DMS53 (cell line): ENCODE measurements around the gene TRIM52.
"Not testable (repeated sequence)": the region's sequence is repeated elsewhere in the genome, so short reads cannot be mapped to it uniquely, and the experiment has no call there.

ENCODE experiments used
- DNase-seq: peaks from one replicate; lab custom pipeline; 2025; lab: John Stamatoyannopoulos, UW

Gene TRIM52

DNA sequence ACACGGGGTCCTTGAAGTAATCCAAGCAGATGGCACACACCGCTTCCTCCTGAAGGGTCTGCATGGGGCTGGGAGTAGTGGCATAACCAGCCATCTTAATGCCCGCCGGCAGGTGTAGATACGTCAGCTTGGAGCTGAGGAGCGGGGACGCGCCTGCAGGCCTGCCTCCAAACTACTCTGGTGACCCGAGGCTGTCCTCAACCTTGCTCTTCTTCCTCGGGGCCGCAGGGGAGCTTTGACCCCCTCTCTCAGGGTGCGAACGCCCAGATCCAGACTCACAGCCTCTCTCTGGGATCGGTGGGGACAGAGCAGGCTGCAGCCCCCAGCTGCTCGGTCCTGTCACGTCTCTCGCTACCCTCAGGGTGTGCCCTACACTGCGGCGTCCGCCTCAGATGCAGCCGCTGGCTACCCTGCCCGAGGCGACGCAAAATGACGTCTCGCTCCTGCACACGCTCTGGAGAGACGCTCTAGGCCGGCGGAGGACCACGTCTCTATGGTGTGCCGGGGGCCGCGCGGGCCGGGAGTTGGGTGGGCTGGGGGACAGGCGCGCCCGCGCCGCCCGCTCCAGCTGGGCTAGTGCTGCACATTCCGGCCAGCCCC, at the start of gene TRIM52:
TRIM52 (minus strand) TSS at position 424 of the 600 bp plus-strand sequence; CDS start at position 94, 330 bp downstream.
- DNase-seq = no peak

DNA sequence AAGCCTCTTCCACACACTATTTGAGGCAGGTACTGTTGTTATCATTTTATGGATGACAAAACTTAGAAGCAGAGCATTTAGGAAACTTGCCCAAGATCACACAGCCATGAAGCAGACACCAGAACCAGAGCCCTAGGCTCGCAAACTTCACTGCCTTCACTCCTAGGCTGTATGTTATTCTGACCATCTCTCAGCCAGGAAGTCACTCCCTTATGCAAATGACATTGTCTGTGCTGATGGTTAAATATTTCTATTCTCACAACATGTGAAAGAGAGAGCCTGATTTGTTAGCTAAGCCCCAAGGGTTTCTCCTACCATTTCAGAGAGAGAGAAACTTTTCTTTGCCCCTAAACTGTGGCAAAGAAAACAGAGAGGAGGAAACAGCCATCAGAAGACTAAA, 26.4 kb upstream of the TRIM52 start:
- DNase-seq = not testable (repeated sequence)

DNA sequence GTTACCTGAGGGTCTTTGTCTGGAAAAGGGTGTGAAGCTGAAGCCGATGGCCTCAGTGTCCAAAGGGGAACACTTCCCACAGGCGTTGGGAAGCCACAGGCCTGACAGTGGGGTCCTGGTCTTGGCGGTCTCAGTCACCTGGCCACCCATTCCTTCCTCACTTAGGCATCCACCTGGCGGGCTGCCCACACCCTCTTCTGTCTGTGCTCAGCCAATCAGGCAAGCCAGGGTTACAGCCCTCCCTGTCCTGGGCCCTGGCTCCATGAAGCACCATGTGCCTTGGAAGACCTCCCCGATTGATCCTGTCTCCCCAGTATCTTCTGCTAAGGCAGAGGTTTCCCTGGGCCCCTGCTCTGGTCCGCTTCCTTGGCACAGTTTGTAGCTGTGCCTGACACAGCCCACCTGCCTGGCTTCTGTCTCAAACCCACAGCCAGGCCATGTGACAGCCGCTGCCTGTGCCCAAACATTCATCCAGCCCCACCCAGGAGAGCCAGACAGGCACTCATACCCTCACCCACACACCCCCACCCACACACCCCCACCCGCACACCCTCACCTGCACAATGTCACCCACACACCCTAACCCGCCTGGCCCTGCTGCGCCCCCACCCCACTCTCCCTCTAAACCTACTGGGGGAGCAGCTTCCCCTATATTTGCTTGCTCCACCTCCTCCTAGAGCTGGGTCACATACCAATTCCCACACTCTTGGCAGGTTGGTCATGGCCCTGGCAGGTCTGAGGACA, 25.2 kb upstream of the TRIM52 start:
- DNase-seq = not testable (repeated sequence)

DNA sequence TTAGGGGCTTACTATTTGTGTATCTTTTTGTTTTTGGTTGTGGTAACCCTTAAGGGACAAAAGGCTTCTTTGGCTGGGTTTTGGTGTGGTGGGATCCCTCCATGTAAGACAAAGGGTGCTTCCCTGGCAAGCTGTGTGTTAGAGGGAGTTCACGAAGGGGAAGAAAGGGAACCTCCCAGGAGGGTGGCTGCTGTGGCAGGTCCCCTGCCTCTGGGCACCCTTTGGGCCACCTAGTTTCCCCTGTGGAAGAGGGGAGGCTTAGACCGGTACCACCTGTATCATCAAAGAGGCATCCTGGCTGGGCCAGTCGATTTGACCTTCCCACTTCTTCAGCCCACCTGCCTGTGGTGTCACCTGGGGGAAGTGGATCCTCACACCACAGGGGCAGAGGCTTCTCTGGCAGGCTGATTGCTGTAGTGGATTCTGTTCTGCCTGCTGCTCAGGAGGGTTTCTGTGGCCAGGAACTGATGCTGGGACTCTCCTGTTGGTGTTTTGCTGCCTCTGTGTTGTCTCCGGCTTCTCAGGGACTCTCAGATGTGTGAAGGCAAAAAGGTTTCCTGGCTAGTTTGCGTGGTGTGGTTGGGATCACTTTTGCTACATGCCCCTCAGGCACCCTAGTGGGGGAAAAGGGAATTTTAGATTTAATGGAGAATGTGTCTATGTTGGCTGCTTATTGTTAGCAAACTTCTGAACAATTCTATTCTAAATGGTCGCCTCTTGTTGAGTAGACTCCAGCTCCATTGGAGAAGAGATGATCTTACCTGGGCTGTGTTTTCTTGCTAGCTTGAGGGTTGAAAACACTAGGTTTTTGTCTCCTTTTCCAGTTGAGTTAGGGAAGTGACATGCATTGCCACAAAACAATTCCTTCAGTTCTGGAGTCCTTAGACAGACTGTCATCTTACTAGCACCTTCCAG, 23.2 kb upstream of the TRIM52 start:
- not testable (repeated sequence) for DNase-seq

DNA sequence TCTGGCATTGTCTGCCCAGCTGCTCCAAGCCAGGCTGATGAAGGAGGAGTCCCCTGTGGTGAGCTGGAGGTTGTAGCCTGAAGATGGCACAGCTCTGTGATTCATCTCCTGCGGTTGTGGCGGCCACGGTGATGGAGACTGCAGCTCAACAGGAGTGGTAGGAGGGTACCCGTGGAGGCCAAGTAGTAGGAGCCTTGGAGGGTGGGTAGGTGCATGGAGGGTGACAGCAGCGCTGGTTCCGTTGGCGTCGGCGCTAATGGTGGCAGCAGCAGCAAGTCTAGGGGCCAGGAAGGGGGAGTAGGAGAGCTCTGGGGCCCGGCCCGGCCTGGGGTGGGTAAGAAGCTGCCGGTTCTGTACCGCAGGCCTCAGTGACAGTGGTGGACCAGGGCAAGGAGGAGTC, 22.4 kb upstream of the TRIM52 start:
- no peak for DNase-seq

DNA sequence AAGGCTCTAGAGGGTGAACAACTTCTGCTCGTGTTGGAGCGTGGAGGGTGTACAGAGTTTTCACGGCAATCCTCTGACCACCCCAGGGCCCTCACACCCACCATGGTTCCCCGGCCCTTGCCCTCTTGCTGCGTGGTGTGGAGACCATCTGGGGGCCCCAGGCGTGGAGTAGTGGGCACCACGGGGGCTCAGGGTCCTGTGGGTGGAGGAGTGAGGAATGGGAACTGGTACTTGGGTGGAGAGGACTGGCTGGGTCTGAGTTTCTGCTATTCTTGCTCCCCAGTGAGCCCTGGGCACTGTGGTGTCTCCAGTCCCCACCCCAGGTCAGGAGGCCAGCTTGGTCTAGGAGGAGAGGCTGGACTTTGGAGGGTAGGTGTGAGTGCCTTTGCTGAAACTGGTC, 21.9 kb upstream of the TRIM52 start:
- DNase-seq = no peak

DNA sequence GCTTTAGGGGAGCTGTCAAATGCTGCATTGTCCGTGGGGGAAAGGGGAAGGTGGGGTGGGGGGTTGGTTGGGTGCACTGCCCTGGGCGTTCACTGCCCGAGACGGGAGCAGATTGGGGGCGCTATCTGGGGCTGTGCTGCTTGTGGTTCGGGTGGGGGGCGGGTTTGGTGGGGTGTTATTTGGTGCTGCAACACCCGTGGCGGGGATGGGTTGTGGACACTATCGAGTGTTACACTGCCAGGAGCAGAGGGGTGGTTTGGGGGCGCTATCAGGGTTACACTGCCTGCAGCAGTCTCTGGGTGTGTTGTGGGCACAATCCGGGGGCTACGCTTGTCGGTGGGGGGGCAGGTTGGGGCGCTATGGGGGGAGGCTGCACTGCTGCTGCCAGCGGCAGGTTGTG, 21.5 kb upstream of the TRIM52 start:
- DNase-seq = not testable (repeated sequence)

DNA sequence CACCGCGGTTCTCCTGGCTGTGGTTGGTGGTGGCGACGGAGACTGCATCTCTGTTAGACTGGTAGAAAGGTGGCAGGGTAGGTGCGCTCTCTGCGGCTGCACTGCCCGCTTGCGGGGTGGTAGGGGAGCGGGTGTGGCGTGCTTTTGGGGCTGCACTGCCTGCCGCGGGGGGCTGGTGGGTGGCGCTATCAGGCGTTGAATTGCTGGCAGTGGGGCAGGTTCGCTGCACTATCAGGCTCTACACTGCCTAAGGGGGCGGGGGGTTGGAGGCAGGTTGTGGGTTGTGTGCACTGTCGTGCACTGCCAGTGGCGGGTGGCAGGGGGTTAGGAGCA, 21.0 kb upstream of the TRIM52 start:
- no peak for DNase-seq

DNA sequence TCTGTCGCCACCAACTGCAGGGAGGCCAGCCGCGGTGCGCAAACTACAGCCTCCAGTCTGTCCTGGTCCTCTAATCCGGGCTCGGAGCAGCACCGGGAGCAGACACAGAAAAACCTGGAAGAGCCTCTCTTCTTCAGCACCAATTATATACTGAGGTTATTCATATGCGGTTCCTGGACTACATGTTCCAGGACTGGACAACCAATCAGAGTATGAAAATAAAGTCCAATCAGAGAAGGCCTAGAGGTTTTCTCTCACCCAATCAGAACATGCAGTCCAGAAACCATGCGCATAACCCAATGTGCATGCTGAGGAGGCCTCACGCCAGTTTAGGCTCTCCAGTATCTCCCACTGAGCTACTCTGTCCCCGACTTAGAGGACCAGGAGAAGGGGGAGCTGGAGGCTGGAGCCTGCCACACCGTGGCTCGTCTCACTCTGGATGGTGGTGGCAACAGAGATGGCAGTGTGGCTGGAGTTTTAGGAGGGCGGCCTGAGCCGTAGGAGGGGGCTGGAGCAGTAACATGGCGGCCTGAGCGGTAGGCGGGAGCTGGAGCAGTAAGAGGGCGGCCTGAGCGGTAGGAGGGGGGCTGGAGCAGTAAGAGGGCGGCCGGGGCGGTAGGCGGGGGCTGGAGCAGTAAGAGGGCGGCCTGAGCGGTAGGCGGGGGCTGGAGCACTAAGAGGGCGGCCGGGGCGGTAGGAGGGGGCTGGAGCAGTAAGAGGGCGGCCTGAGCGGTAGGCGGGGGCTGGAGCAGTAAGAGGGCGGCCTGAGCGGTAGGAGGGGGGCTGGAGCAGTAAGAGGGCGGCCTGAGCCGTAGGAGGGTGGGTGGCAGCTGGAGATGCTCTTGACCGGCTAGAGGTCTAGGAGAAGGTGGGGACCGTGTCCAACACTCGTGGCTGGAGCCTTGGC, 20.4 kb upstream of the TRIM52 start:
- no peak for DNase-seq

DNA sequence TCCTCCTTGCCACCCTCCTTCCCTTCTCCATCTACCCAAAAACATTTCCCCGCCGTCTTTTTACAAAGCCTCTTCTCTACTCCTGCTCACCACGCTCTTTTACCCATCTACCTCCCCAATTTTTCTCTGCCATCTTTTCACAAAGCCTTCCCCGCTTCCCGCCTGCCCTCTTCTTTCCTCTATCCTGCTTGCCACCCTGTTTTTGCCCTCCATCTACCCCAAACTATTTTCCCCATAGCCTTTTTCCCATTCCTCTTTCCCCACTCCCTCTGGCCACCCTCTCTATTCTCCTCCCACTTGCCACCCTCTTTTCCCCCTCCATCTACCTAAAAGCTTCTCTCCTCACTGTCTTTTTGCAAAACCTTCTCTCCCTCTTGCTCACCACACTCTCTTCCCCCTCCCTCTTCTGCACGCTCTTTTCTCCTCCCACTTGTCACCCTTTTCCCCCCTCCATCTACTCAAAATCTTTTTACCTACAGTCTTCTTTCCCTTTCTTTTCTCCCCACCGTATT, 19.4 kb upstream of the TRIM52 start:
- DNase-seq = no peak

DNA sequence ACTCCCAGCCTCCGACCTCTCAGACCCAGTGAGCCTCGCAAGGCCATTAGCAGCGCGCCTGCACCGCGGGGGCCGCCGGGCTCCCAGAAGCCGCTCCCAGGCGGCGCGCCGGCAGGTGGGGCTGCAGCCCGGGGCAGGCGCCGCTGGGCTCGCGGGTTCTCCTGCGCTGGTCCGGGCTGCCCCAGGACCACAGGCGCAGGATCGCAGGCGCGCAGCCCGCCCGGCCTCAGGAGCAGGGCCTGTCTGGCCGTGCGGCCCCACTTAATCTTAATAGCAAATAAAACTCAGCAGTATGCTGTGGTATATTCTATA, 12.4 kb upstream of the TRIM52 start:
- not testable (repeated sequence) for DNase-seq

DNA sequence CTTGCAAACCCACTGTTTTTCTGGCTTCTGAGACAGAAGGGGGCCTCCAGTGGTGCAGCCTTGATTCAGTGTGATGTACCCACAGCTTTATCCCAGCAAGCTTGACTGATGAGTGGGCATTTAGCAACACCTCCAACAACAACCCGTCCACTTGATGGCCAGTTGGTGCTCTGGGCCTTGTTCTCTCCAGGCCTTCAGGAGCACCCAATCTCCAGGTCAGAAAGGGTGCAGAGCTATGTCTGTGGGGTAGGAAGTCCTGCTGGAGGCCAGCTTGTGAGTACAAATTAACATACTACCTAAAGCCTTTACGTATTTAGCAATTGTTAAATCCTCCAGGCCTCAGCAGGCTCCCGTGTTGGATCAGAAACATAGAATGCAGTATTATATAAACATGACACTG, 10.1 kb upstream of the TRIM52 start:
- no peak for DNase-seq

DNA sequence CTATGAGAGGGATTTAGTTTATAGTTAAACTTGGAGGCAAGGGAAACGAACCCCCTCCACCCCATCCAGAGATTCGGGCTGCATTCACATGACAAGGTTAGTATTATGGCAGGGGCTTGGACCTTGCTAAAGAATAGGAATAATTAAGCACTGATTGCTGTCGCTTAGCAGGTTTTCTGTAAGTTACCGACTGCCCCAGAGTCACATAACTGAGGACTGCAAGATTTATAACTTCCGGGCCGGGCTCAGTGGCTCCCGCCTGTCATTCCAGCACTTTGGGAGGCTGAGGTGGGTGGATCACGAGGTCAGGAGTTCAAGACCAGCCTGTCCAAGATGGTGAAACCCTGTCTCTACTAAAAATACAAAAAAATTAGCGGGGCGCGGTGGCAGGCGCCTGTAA, 7.0 kb upstream of the TRIM52 start:
- not testable (repeated sequence) for DNase-seq

DNA sequence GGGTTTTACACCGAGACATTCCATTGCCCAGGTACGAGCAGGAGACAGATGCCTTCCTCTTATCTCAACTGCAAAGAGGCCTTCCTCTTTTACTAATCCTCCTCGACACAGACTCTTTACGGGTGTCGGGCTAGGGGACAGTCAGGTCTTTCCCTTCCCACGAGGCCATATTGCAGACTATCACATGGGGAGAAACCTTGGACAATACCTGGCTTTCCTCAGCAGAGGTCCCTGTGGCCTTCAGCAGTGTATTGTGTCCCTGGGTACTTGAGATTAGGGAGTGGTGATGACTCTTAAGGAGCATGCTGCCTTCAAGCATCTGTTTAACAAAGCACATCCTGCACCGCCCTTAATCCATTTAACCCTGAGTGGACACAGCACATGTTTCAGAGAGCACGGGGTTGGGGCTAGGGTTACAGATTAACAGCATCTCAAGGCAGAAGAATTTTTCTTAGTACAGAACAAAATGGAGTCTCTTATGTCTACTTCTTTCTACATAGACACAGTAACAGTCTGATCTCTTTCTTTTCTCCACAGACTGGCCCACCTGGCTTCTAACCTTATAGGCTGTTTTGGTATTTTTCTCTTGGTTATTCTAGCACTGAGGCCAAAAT, 6.5 kb upstream of the TRIM52 start:
- not testable (repeated sequence) for DNase-seq

DNA sequence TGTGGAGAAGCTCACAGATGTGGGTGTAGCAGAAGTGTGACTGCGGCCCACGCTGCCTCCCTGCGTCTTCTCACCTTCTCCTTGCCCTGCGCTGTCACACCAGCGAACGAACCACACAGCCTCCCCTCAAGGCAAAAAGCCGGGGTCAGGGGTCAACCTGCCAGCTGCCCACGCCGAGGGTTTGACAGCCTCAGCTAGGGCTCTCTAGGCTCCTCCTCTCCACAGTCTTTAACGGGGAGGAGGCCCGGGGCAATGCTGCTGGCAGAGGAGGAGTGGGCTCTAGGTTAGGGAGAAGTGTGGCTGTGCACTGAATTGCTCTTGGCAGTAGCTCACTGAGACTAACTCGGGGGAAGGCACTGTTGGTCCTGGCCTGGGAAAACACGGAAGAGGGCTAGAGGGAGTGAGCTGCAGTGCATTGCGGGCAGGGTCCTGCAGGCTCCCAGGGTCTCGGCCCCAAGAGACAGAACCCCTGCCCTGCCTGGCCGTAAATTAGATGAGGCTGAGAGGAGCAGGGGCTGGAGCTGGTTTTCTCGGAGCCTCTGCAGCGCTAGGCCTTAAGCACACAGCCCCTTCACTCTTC, 4.2 kb upstream of the TRIM52 start:
- no peak for DNase-seq

DNA sequence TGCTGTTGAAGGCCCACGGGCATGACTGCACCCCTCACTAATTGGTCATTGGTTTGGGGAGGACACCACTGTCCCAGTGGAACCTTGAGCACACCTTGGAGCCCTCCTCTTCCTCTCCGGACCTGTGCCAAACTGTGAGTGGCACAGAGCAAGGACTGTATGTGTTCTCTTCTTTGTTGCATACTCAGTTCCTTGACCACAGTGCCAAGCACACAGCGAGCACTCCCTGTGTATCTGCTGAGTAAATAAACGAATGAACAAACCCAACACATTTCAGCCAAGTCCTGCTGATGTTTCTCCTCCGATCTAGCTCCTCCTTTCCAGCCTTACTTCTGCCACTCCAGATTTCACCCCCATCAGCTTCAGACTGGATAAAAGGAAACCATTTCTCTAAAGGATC, 2.7 kb upstream of the TRIM52 start:
- no peak for DNase-seq

DNA sequence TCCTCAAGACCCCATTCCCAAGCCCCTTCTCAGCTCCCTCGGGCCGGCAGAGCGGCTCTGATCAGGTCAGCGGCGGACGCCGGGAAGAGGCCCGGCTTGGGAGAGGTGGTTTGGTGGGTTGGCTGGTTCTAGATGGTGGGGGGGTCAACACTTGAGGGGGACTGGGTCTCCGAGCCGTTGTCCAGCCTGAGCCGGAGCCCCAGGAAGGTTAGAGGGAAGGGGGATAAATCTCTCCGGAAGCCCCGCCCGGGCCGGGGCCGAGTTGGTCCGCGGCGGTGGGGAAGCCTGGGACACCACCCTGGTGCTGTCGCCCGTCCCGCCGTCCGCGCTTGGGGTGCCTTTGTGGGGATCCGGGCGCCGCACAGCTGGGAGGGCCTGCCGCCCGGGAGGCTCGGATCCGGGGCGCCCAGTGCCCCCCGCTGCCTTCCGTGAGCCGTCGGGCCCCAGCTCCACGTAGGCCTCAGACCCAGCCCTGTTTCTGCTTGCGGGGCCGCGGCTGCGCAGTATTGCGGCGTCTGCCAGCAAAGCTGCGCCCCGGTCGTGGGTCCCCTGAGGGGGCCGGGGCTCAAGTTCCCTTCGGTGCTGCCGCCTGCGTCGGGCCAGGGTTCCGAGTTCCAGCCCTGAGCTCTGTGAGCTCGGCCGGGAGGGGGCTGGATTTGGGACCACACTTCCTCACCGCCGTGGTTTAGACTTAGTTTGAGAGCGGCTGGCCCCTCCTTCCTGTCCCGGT, 542 bp upstream of the TRIM52 start:
- DNase-seq = no peak

DNA sequence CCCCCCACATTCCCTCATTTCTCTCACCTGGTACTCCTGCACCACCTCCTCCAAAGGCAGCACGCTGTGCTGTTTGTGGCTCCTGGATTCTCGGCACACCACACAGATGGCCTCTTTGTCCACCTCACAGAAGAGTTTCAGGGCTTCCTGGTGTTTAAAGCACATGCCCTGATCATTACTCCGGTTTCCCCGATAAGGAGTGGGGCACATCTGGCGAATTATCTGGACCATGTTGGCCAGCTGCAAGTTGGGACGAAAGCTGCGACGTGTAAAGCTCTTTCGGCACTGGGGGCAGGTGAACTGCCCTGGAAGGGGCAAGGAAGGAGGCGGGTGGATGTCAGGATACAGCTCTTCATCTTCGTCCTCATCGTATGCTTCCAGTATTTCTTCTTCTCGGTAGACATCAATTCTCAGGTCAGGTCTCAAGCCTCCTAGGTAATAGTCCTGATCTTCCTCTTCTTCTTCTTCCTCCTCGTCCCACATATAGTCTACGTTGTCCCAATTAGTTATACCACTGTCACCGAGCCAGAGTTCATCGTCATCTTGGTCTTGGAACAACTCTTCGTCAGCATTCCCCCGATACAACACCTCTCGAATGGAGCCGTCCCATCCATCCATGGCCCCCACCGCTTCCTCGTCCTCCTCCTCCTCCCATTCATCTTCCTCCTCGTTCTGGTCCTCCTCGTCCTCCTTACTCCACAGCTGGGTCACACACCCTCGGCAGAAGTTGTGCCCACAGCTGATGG, 796 bp downstream of the TRIM52 start:
- DNase-seq = no peak

DNA sequence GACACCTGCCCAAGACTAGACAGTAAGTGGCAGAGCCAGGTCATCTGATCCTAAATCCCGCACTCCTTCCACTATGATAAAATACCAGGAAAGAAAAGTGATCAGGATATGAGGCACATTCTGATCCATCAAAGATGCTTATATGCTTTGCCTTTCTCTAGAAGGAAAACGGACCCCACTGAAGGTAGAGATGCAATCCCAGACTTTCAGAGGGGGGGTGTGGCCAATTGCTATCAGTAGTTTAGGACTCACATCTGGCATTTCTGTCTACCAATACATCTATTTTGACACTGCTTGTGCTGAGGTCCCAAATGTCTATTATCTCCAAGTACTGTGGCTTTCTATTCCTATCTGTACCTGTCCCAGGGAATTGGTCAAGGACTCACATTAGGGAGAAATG, 1.7 kb downstream of the TRIM52 start:
- DNase-seq = no peak

DNA sequence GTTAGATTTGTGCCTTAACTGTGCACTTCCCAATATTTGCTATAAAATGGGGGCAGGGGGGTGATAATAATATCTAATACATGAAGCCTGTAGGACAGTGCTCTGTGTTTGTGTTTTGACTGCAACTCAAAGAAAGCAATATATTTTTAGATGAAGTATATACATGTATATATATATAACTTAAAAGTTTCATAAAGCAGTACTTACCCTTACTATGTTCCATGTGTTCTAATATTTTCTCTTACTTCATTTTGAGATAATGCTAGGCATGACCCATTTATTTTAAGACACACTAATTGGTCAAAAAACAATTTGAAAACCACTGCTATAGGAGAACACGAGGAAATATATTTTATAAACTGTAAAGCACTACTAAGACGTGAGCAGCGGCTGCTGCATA, 2.4 kb downstream of the TRIM52 start:
- DNase-seq = no peak
